Gastrocnemius medialis (tissue), 4 donors: ENCODE results near the gene KCNS3. TPM values are rescaled to one million over a fixed set of nuclear protein-coding genes. Genes with fewer than 3 reads are reported as not detected.

Source experiments
- ATAC-seq, 2 donors: fragments of 150-250 bp; one replicate each; pipeline ENCODE4 v1.9.1; 2016
- DNase-seq, 2 donors: peaks; one replicate each; pipeline ENCODE4 v3.0.0-alpha.2; 2019
- H3K27ac ChIP-seq, 4 donors: fragments of 200-600 bp; sonication (generic); 1 replicate in 1 of 4; 2 replicates in 3 of 4; pipeline ENCODE4 v1.5.1; 2016 to 2018; ENCODE audit warnings: mild to moderate bottlenecking in 2 of 4, moderate library complexity in 1 of 4
- H3K27me3 ChIP-seq, 3 donors: fragments of 200-600 bp; sonication (generic) in 2 of 3; 1 replicate in 1 of 3; 2 replicates in 2 of 3; pipeline versions ENCODE4 v1.5.1 to v1.6.0; 2016 to 2019; ENCODE audit warnings: mild to moderate bottlenecking in 1 of 3, moderate library complexity in 1 of 3
- H3K36me3 ChIP-seq, 2 donors: fragments of 200-600 bp; sonication (generic) in 1 of 2; one replicate each; pipeline ENCODE4 v1.5.1; 2017 to 2018
- H3K4me1 ChIP-seq, 2 donors: fragments of 200-600 bp; sonication (generic) in 1 of 2; one replicate each; pipeline ENCODE4 v1.5.1; 2016 to 2017; ENCODE audit warnings: mild to moderate bottlenecking in 2 of 2
- H3K4me3 ChIP-seq, 4 donors: fragments of 200-600 bp; sonication (generic) in 3 of 4; 1 replicate in 1 of 4; 2 replicates in 3 of 4; pipeline ENCODE4 v1.5.1; 2016 to 2019; ENCODE audit warnings: mild to moderate bottlenecking in 2 of 4
- H3K9me3 ChIP-seq, 3 donors: fragments of 200-600 bp; sonication (generic) in 2 of 3; 1 replicate in 1 of 3; 2 replicates in 2 of 3; pipeline ENCODE4 v1.5.1; 2016 to 2019
- CTCF ChIP-seq, 5 experiments: fragments of 450-650 bp in 3 of 5; fragments of 200-600 bp in 2 of 5; sonication (generic) in 2 of 5; IDR thresholded peaks in 4 of 5; conservative IDR thresholded peaks in 1 of 5; 1 replicate in 4 of 5; 2 replicates in 1 of 5; pipeline ENCODE4 v1.5.1; 2016 to 2019; ENCODE audit warnings: antibody characterized with exemption in 5 of 5, mild to moderate bottlenecking in 3 of 5, moderate library complexity in 3 of 5
- POLR2A ChIP-seq, 2 donors: fragments of 450-650 bp; IDR thresholded peaks; one replicate each; pipeline ENCODE4 v1.6.1; 2017; ENCODE audit warnings: antibody characterized with exemption in 2 of 2, mild to moderate bottlenecking in 2 of 2, moderate library complexity in 2 of 2
- in situ Hi-C, 4 donors: fragments of 200-750 bp; cut with MboI; loops; one replicate each; pipeline versions ENCODE4 v1.15.0 to v1.8.0; 2017; ENCODE audit warnings: low sequenced_read_pairs in 4 of 4
- intact Hi-C: fragments of 100-400 bp; cut with DNase I; formaldehyde crosslinking; loops from one replicate; pipeline ENCODE4 v1.15.1; 2023; ENCODE audit warnings: low total_unique reads
- total RNA-seq, 4 donors: library from RNA; depleted of rRNA; stranded (reverse); fragments of >200 nt; gene quantifications; one replicate each; pipeline versions ENCODE4 v1.1.0 to v1.2.3, GENCODE V29; 2016

The KCNS3 gene
- total RNA-seq, 4 donors from 2014 or later = 25.8 to 103 (median 65.6) TPM

- Histone ChIP-seq H3K27ac (no peak overlapping the region), H3K27me3 (no peaks in the 10 kb centered on the region), H3K4me1 (no peaks in the 10 kb centered on the region), H3K9me3 (no peaks in the 10 kb centered on the region), H3K36me3 (no peaks in the 10 kb centered on the region), H3K4me3 (no peak overlapping the region)
- intact Hi-C loops = no loop called here
- ATAC-seq (no peak), DNase-seq (no peak)
- TF ChIP-seq POLR2A (IDR thresholded peaks at IDR 0.05) (no peak), CTCF (IDR thresholded peaks at IDR 0.05 in 4 of 5, conservative IDR thresholded peaks at IDR 0.05 in 1 of 5) (no peak)
- in situ Hi-C loops = no loop called here
These were observed 86.7 kb downstream of the KCNS3 start for GRCh38 chr2:17965196-17965595.

- no peak for ATAC-seq
- in situ Hi-C loops = no loop called here
These were observed 88.3 kb downstream of the KCNS3 start for GRCh38 chr2:17966798-17967197.

GRCh38 chr2:17969661-17970060, 91.2 kb downstream of the KCNS3 start:
- TF ChIP-seq CTCF (IDR thresholded peaks at IDR 0.05 in 4 of 5, conservative IDR thresholded peaks at IDR 0.05 in 1 of 5) (no peak), POLR2A (IDR thresholded peaks at IDR 0.05) (no peak)
- intact Hi-C loops = loop anchor here (10.0 kb wide), 1 partner anchor 55 kb away; no protein-coding TSS in a partner anchor
- no peaks in the 10 kb centered on the region for H3K27me3 ChIP-seq
- H3K36me3 ChIP-seq = no peaks in the 10 kb centered on the region
- H3K27ac ChIP-seq = no peak overlapping the region
- H3K4me3 ChIP-seq = no peak overlapping the region
- H3K4me1 ChIP-seq = no peaks in the 10 kb centered on the region
- in situ Hi-C loops = loop anchor here in 1 of 4 donors (10.0 kb wide), 1 partner anchor 85 kb away; no protein-coding TSS in a partner anchor
- no peak for ATAC-seq
- DNase-seq = no peak
- H3K9me3 ChIP-seq = no peaks in the 10 kb centered on the region

More at GRCh38 chr2:17966798-17967197, 88.3 kb downstream of the KCNS3 start:
- Histone ChIP-seq H3K9me3 (no peaks in the 10 kb centered on the region), H3K27me3 (no peaks in the 10 kb centered on the region), H3K36me3 (no peaks in the 10 kb centered on the region), H3K4me3 (no peak overlapping the region), H3K4me1 (no peaks in the 10 kb centered on the region), H3K27ac (no peak overlapping the region)
- intact Hi-C loops = no loop called here
- no peak for DNase-seq
- TF ChIP-seq CTCF (IDR thresholded peaks at IDR 0.05 in 4 of 5, conservative IDR thresholded peaks at IDR 0.05 in 1 of 5) (no peak), POLR2A (IDR thresholded peaks at IDR 0.05) (no peak)

GRCh38 chr2:17971531-17972125, 93.2 kb downstream of the KCNS3 start:
- Histone ChIP-seq H3K36me3 (no peaks in the 10 kb centered on the region), H3K27me3 (no peaks in the 10 kb centered on the region), H3K4me3 (no peak overlapping the region), H3K9me3 (no peaks in the 10 kb centered on the region), H3K27ac (no peak overlapping the region), H3K4me1 (peaks cover 10 to 13% of the 10 kb centered on the region in 2 donors)
- ATAC-seq (no peak), DNase-seq (no peak)
- in situ Hi-C loops (loop anchor here in 1 of 4 donors (10.0 kb wide), 1 partner anchor 87 kb away; no protein-coding TSS in a partner anchor), intact Hi-C loops (loop anchor here (10.0 kb wide), 1 partner anchor 57 kb away; no protein-coding TSS in a partner anchor)
- TF ChIP-seq POLR2A (IDR thresholded peaks at IDR 0.05) = no peak
- TF ChIP-seq CTCF (IDR thresholded peaks at IDR 0.05 in 4 of 5, conservative IDR thresholded peaks at IDR 0.05 in 1 of 5) = no peak
